Caco-2 (cell line): ENCODE results near the gene ZGRF1. TPM values are rescaled to one million over a fixed set of nuclear protein-coding genes. Genes with fewer than 3 reads are reported as not detected.

ENCODE experiments used
- BruUV-seq: library from RNA; stranded (reverse); fragments of 400-500 nt; replicated peaks from 2 replicates; lab custom pipeline; 2021; lab: Mats Ljungman, UMichigan
- CTCF ChIA-PET: fragments of 300-600 bp; sonication (Branson Sonifier 250); formaldehyde crosslinking; loops from one replicate; lab custom pipeline; 2022; ENCODE audit warnings: antibody characterized with exemption; lab: Charles Lee
- POLR2A ChIA-PET: fragments of 300-600 bp; sonication (Branson Sonifier 250); formaldehyde crosslinking; loops from one replicate; lab custom pipeline; 2022; ENCODE audit warnings: antibody characterized with exemption; lab: Charles Lee
- DNase-seq, 2 experiments: peaks; one replicate each; pipeline versions ENCODE4 v3.0.0 to v3.0.0-alpha.2; 2020 to 2022
- H3K27me3 ChIP-seq: replicated peaks from 2 replicates; pipeline ENCODE4 v1.6.0; 2011; ENCODE audit warnings: low read length; ENCODE audit not compliant: control insufficient read depth, insufficient read depth
- H3K36me3 ChIP-seq: 2 replicates; pipeline ENCODE4 v1.5.1; 2011; ENCODE audit warnings: low read length; ENCODE audit not compliant: control insufficient read depth, insufficient read depth
- H3K4me1 ChIP-seq: fragments of 250-450 bp; sonication (Bioruptor Pico); 2 replicates; pipeline ENCODE4 v1.5.1; 2020; ENCODE audit warnings: mild to moderate bottlenecking
- H3K4me3 ChIP-seq: 2 replicates; pipeline ENCODE4 v1.5.1; 2011; ENCODE audit warnings: low read depth, mild to moderate bottlenecking, control low read depth, low read length
- H3K9me3 ChIP-seq: fragments of 250-450 bp; sonication (Bioruptor Pico); 2 replicates; pipeline ENCODE4 v1.5.1; 2020; ENCODE audit warnings: mild to moderate bottlenecking, moderate library complexity
- H3K27ac Mint-ChIP-seq: one replicate; pipeline ENCODE4 v1.8.0; 2022; ENCODE audit warnings: mixed read lengths; ENCODE audit not compliant: unreplicated experiment
- H3K27me3 Mint-ChIP-seq: one replicate; pipeline ENCODE4 v1.8.0; 2022; ENCODE audit warnings: mixed read lengths; ENCODE audit not compliant: insufficient read depth, unreplicated experiment
- H3K36me3 Mint-ChIP-seq: one replicate; pipeline ENCODE4 v1.8.0; 2022; ENCODE audit warnings: mild to moderate bottlenecking, mixed read lengths; ENCODE audit not compliant: insufficient read depth, unreplicated experiment
- H3K4me1 Mint-ChIP-seq: one replicate; pipeline ENCODE4 v1.8.0; 2022; ENCODE audit warnings: low read depth, mixed read lengths; ENCODE audit not compliant: unreplicated experiment
- H3K4me3 Mint-ChIP-seq: one replicate; pipeline ENCODE4 v1.8.0; 2022; ENCODE audit warnings: mild to moderate bottlenecking, moderate library complexity, mixed read lengths; ENCODE audit not compliant: unreplicated experiment
- H3K9me3 Mint-ChIP-seq: one replicate; pipeline ENCODE4 v1.8.0; 2022; ENCODE audit warnings: mixed read lengths; ENCODE audit not compliant: unreplicated experiment
- intact Hi-C: fragments of 100-400 bp; cut with micrococcal nuclease; formaldehyde crosslinking; loops from one replicate; pipeline ENCODE4 v1.10.0; 2022; ENCODE audit not compliant: unreplicated experiment
- total RNA-seq: library from RNA; stranded (reverse); gene quantifications from 2 replicates; pipeline ENCODE4 v1.2.3, GENCODE V29; 2022
- TF ChIP-seq, protein P1 (sequence below), 2 experiments: fragments of 200-600 bp in 1 of 2; IDR thresholded peaks; 1 replicate in 1 of 2; 2 replicates in 1 of 2; pipeline versions ENCODE4 v1.5.1 to v1.8.0; 2011 to 2022; ENCODE audit warnings: antibody characterized with exemption in 1 of 2, control low read depth in 1 of 2, inconsistent platforms in 1 of 2, low read depth in 1 of 2, low read length in 1 of 2, mild to moderate bottlenecking in 1 of 2, moderate library complexity in 1 of 2; ENCODE audit not compliant: insufficient read depth in 1 of 2, severe bottlenecking in 1 of 2, unreplicated experiment in 1 of 2

Gene ZGRF1
- total RNA-seq, 1 experiment from 2014 or later, result 14.7 TPM

GRCh38 chr4:112511093-112511802, 125.5 kb downstream of the ZGRF1 start:
- no peak overlapping the region for H3K4me3 Mint-ChIP-seq
- no peaks in the 10 kb centered on the region; the same call in 1 of the 2 replicates for H3K27me3 ChIP-seq
- no peaks in the 10 kb centered on the region for H3K36me3 Mint-ChIP-seq
- H3K4me3 ChIP-seq, result no peak overlapping the region
- peaks cover 36% of the 10 kb centered on the region for H3K27me3 Mint-ChIP-seq
- H3K4me1 Mint-ChIP-seq, result no peaks in the 10 kb centered on the region
- DNase-seq, result no peak
- no TSS peak for BruUV-seq
- ChIA-PET POLR2A (no interaction called here), CTCF (no interaction called here)
- no peak overlapping the region for H3K27ac Mint-ChIP-seq
- H3K4me1 ChIP-seq, result peaks cover 6% of the 10 kb centered on the region; the same call in 1 of the 2 replicates
- TF ChIP-seq, protein P1, sequence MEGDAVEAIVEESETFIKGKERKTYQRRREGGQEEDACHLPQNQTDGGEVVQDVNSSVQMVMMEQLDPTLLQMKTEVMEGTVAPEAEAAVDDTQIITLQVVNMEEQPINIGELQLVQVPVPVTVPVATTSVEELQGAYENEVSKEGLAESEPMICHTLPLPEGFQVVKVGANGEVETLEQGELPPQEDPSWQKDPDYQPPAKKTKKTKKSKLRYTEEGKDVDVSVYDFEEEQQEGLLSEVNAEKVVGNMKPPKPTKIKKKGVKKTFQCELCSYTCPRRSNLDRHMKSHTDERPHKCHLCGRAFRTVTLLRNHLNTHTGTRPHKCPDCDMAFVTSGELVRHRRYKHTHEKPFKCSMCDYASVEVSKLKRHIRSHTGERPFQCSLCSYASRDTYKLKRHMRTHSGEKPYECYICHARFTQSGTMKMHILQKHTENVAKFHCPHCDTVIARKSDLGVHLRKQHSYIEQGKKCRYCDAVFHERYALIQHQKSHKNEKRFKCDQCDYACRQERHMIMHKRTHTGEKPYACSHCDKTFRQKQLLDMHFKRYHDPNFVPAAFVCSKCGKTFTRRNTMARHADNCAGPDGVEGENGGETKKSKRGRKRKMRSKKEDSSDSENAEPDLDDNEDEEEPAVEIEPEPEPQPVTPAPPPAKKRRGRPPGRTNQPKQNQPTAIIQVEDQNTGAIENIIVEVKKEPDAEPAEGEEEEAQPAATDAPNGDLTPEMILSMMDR (IDR thresholded peaks at IDR 0.05; ENCODE audit: insufficient read depth in 1 of 2, low read depth in 1 of 2, low read length in 1 of 2, severe bottlenecking in 1 of 2, unreplicated experiment in 1 of 2), result no peak
- H3K9me3 ChIP-seq, result no peaks in the 10 kb centered on the region
- intact Hi-C loops, result no loop called here
- H3K36me3 ChIP-seq, result no peaks in the 10 kb centered on the region
- no peaks in the 10 kb centered on the region for H3K9me3 Mint-ChIP-seq

DNA sequence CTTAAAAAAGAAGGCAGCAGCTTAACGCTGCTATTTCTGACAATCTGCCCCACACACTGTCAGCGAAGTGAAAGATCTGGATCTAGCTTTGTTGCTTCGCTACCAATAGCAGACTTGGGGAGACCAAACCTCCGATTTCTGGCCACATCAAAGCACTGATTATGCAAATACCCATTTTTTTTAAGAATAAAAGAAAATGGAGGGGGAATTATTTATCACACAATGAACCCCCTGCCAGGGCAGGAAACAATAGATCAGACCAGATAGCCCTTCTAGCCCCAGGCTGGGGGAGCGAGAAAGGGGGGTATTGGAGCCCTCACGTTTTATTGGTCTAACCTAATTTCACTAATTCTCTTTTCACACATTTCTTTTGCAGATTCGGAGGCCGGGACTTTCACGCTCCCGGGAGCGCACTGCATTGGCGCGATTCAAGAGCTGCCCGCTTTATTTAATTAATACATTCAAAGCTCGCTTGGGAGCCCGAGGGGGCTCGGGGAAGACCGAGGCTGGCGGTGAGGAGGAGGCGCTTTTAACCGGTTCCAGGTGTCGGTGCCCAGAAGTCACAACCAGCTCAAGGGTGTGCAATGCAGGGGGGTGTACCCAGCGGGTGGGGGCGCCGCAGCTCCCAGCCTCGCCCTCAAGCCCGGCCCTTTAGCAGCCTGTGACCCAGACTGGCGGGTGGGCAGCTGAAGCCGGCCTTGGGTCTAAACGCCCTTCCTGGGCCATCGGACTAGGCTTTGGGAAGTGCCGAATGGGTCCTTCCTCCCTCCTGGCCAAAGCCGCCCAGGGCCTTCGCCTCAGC, 126.2 kb downstream of the ZGRF1 start:
- DNase-seq, result no peak
- no peak overlapping the region for H3K4me3 Mint-ChIP-seq
- no peaks in the 10 kb centered on the region; the same call in 1 of the 2 replicates for H3K27me3 ChIP-seq
- TF ChIP-seq, protein P1 (IDR thresholded peaks at IDR 0.05; ENCODE audit: insufficient read depth in 1 of 2, low read depth in 1 of 2, low read length in 1 of 2, severe bottlenecking in 1 of 2, unreplicated experiment in 1 of 2), result no peak
- no peaks in the 10 kb centered on the region for H3K9me3 ChIP-seq
- H3K36me3 ChIP-seq, result no peaks in the 10 kb centered on the region
- H3K36me3 Mint-ChIP-seq, result no peaks in the 10 kb centered on the region
- intact Hi-C loops, result no loop called here
- no peak overlapping the region for H3K27ac Mint-ChIP-seq
- H3K9me3 Mint-ChIP-seq, result no peaks in the 10 kb centered on the region
- H3K4me1 ChIP-seq, result peaks cover 6% of the 10 kb centered on the region; the same call in 1 of the 2 replicates
- no peak overlapping the region for H3K4me3 ChIP-seq
- BruUV-seq, result no TSS peak
- H3K27me3 Mint-ChIP-seq, result peaks cover 32% of the 10 kb centered on the region
- no peaks in the 10 kb centered on the region for H3K4me1 Mint-ChIP-seq
- POLR2A ChIA-PET, result no interaction called here
- CTCF ChIA-PET, result no interaction called here

DNA sequence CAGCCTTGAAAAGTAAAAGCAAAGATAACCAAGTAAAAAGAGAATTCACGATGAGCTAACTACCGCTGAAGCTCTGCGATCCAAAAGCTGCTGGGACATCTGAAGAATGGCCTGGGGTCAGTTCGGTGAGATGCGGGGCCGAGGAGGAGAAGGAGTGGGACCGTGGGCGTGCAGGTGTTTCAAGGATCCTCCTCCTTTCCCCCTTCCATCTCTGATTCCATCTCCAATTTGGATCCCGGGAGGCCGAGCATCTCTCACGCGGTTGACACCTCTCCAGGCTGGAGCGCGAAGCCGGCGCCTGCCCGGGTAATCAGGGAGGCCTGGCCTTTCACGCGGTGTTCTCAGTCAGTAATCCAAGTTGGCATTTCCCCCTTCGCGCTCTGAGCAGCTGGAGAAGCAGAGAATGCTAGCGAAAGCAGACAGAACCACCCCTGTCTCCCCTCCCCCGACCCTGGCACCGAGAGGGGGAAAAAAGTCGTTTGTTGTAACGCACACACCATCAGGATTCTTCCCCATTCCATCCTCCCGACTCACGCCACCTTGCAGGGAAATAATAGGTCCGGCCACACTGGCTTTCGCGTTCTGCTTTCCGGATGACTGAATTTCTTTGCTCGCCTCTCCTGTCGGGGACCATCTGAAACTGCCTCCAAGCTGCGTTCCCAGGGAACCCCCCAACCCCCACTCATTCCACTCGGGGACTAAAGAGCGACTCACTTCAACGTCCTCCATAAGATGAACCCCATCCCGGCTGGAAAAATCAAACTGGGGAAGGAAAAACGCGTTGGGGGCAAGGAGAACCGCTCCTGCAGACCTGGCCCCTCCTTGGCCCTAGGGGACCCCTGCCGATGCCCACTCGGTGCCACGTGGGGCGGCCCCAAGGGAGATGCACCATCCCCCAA, 127.2 kb downstream of the ZGRF1 start:
- intact Hi-C loops, result no loop called here
- H3K4me3 ChIP-seq, result no peak overlapping the region
- Mint-ChIP-seq H3K9me3 (no peaks in the 10 kb centered on the region), H3K4me3 (no peak overlapping the region), H3K36me3 (no peaks in the 10 kb centered on the region), H3K27ac (no peak overlapping the region), H3K27me3 (peaks cover 25% of the 10 kb centered on the region), H3K4me1 (no peaks in the 10 kb centered on the region)
- POLR2A ChIA-PET, result no interaction called here
- no peaks in the 10 kb centered on the region for H3K9me3 ChIP-seq
- TF ChIP-seq, protein P1 (IDR thresholded peaks at IDR 0.05; ENCODE audit: insufficient read depth in 1 of 2, low read depth in 1 of 2, low read length in 1 of 2, severe bottlenecking in 1 of 2, unreplicated experiment in 1 of 2), result no peak
- no TSS peak for BruUV-seq
- H3K36me3 ChIP-seq, result no peaks in the 10 kb centered on the region
- CTCF ChIA-PET, result no interaction called here
- H3K4me1 ChIP-seq, result peaks cover 3% of the 10 kb centered on the region; the same call in 1 of the 2 replicates
- no peak for DNase-seq
- H3K27me3 ChIP-seq, result no peaks in the 10 kb centered on the region; the same call in 1 of the 2 replicates
